ENCODE data around the gene DEPDC5.

The DEPDC5 gene

DNA sequence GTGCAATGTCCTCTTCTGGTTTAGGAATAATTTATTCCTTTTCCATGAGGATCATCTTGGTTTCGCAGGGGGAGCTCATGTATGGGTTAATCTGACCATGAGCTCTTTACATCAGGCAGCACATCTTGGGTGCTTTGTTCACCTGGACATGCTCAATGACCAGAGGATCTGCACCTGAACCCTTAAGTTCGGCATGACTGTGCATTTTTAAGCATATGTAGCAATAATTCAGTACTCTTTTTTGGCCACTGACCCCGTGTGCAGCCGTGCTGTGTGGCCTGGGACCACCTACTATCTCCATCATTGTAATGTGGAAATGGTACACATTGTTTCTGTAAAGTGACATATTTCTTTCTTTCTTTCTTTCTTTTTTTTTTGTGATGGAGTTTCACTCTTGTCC, 62.9 kb downstream of the DEPDC5 start:
- no peak for DNase-seq

DNA sequence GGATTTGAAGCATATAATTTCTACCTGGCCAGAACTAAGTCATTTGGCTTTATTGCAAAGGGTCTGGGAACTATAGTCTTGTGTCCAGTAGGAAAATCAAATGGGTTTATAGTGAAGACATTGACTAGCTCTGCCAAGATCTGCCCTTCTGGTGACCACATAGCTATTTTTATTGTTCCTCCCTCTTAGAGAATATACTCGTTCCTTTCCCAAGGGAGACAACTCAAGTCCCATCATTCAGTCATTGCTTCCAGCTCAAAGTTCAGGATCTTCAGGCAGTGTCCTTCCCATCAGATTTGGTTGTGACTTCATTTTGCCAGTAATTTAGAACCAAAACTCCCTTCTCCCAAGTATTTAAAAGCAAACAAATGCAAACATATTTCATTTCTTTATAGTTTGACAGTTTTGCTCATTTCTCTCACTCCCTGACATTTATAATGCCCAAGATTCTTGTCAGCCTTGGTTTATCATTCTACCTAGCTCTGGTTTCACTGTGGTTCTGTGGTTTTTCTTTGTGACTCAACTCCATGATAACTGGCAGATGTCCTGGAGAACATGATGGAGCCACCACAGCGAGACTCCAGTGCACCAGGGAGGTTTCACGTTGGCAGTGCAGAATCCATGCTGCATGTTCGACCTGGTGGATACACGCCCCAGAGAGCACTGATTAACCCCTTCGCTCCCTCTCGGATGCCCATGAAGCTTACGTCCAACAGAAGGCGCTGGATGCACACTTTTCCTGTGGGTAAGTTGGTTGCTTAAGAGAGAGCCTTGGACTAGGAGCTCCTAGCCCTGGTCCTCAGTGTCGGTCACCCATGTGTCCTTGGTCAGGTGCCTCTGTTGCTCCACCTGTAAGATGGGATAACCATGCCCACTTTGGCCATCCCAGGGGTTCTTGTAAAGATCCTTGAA, 64.9 kb downstream of the DEPDC5 start:
- no peak for DNase-seq

GRCh38 chr22:31820655-31821054, 66.8 kb downstream of the DEPDC5 start:
- no peak for DNase-seq

DNA sequence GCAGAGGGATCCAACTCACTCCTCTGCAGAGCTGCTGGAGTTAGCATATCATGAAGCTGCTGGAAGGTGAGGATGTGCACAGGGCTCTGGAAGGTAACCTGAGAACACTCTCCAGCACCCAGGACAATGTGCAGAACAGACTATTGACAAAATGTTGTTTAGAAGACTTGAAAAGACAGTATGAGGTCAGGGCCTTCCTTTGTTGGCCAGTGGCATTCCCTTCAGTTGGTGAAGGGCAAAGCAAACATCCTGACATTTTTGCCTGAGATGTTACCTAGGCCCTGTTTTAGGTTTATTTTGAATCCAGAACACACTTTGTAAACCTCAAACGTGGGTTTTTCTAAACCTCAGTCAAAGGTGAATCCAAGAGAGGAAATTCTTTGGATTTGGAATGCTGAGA, 67.8 kb downstream of the DEPDC5 start:
- no peak for DNase-seq

DNA sequence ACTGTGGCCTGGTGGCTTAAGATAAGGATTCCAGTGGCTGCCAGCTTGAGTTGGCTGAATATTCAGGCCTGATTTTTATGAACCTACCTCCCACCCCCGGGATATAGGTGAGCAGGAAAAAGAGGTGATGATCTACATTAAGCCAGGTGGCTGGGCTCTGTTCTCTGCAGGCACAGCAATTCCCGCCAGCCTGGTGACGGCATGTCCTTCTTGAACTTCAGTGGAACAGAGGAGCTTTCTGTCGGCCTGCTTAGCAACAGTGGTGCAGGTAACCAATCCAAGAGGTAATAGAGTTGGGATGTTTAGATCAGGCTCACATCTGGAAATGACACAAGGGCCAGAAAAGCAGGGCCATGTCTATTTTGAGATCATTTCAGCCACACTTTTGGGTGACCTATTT, 68.7 kb downstream of the DEPDC5 start:
- no peak for DNase-seq

GRCh38 chr22:31825513-31825912, 71.7 kb downstream of the DEPDC5 start:
- no peak for DNase-seq

DNA sequence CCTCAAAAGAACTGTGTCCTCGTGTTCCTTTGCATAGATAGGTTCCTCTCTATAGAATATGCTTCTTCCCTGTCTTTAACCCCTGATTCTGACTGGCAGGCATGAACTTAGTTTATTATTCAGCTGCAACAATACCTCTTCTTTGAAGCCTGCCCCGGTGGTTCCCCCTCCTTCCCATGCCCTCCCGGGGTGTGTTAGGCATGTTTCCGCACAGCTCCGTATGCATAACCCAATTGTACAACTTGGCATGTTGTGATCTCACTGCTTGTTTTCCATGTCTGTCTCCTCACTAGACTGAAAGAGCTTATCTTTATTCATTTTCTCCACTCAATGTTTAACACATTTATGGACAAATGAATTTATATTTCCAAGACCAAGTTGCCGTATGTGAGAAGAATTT, 72.6 kb downstream of the DEPDC5 start:
- no peak for DNase-seq

DNA sequence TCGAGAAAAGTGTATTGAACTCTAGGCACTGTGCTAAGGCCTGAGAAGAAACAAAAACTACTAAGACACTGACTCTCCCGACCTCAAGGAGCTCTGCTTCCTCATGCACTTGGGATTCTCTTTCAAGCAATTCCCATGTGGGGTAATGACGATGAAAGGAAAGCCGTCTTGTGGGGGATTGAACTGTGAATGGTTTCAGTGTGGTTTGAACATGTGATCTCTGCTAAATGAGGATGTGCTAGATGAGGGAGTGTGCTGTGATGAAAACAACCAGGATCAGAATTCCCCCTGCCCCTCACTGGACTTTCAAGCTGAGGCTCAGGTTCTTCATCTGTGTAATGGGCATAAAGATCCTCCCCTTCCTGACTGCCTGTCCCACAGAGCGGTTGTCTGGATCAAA, 74.9 kb downstream of the DEPDC5 start:
- no peak for DNase-seq

DNA sequence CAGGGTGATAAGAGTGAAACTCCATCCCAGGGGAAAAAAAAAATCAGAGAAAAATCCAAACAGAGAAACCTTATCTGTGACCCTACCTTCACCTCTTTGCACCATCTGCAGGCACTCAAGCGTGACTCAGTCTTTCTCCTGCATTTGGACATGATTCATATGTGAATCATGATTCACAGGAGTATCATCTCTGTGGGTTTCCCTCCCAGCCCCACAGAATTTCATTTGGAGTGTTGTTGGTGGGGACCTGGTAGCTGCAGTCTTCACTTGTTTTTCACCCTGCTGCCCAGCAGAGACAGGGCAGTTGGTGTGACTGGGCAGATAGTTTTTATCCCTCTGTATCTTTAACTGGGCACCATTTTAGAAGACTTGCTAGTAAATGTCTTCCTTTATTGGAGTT, 75.7 kb downstream of the DEPDC5 start:
- DNase-seq: no peak

- DNase-seq: no peak
These were observed 76.9 kb downstream of the DEPDC5 start for GRCh38 chr22:31830721-31831070.

DNA sequence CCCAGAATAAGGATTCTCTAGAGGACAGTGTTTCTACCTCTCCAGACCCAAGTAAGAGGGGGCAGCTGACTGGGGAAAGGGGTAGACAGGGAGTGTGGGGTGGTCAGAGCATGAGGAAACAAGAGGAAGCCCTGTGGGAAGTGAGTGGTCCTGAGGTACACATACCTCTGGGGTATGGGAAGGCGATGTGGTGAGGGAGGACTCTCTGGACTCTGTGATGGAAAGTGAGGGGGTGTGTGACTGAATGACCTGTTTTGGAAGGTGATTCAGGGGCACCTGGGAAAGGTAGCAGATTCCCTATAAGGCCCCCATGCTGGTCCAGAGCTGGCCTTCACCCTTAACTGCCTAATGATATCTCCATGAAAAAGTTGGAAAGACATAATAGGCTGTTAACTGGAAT, 80.1 kb downstream of the DEPDC5 start:
- no peak for DNase-seq

GRCh38 chr22:31836010-31836409, 82.2 kb downstream of the DEPDC5 start:
- no peak for DNase-seq

DNA sequence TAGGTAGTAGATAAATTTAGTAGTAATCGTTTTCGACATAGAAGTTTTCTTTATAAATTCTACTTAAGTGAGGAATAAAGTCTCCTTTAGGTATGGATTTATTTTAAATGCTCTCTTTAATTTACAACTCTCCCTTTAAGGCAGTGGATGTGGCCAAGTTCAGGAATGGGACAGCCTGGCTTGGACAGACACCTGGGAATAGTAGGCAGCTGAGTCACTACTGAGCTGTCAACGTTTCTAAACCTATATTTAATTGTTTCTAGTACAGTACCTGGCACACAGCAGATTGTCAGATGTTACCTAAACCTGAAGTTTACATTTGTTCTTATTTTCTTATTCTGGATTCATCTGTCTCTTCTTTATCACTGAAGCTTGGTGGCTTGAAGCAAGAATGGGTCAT, 85.1 kb downstream of the DEPDC5 start:
- no peak for DNase-seq

- DNase-seq: no peak
These were observed 86.2 kb downstream of the DEPDC5 start for GRCh38 chr22:31839986-31840385.

GRCh38 chr22:31840585-31840984, 86.8 kb downstream of the DEPDC5 start:
- no peak for DNase-seq

- no peak for DNase-seq
These were observed 87.4 kb downstream of the DEPDC5 start for GRCh38 chr22:31841078-31841827.

DNA sequence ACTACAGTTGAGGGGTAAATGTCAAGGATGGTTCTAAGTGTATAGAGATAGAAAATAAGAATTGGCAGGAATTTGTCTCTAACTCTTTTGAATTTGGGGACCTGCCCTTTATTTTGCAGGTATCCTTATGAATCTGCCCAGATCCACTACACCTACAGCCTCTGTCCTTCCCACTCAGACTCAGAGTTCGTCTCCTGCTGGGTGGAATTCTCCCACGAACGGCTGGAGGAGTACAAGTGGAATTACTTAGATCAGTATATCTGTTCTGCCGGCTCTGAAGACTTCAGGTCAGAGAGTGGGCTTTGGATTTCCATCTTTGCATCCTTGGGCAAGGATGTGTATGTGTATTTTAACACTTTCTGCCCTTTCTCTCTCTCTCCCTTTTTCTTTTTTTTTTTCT, 89.7 kb downstream of the DEPDC5 start:
- DNase-seq: no peak

DNA sequence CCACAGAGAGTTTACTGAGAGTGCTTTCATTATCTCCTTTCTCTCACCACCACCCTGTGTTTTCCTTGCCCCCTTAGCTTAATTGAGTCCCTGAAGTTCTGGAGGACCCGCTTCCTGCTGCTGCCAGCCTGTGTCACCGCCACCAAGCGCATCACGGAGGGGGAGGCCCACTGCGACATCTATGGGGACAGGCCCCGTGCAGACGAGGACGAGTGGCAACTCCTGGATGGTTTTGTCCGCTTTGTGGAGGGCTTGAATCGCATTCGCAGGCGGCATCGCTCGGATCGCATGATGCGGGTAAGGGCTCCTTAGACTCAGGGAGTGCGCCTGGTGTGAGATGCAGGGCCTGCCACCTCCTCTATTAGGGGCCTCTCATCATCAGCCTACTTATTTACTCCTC, 91.1 kb downstream of the DEPDC5 start:
- DNase-seq: no peak

GRCh38 chr22:31846161-31847115, 92.6 kb downstream of the DEPDC5 start:
- DNase-seq: no peak

DNA sequence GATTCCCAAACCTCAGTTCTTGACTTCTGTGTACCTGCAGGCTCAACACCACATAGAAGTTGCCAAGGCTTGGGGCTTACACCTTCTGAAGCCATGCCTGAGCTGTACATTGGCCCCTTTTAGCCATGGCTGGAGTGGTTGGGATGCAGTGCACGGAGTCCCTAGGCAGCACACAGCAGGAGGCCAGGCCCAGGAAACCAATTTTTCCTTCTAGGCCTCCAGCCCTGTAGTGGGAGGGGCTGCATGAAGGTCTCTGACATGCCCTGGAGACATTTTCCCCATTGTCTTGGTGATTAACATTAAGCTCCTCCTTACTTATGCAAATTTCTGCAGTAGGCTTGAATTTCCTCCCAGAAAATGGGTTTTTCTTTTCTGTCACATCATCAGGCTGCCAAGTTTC, 94.6 kb downstream of the DEPDC5 start:
- DNase-seq: no peak

DNA sequence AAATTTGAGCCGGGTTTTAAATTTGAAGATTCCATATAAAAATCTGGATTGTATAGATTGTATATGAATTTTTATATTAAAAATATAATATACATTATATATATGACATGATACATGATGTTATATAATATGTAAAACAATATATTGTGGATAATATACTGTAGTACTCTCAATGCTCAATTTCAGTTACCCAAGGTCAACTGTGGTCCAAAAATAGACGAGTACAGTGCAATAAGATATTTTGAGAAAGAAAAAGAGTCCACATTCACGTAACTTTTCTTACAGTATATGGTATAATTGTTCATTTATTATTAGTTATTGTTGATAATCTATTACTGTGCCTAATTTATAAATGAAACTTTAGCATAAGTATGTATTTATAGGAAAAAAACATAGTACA, 96.3 kb downstream of the DEPDC5 start:
- no peak for DNase-seq

DNA sequence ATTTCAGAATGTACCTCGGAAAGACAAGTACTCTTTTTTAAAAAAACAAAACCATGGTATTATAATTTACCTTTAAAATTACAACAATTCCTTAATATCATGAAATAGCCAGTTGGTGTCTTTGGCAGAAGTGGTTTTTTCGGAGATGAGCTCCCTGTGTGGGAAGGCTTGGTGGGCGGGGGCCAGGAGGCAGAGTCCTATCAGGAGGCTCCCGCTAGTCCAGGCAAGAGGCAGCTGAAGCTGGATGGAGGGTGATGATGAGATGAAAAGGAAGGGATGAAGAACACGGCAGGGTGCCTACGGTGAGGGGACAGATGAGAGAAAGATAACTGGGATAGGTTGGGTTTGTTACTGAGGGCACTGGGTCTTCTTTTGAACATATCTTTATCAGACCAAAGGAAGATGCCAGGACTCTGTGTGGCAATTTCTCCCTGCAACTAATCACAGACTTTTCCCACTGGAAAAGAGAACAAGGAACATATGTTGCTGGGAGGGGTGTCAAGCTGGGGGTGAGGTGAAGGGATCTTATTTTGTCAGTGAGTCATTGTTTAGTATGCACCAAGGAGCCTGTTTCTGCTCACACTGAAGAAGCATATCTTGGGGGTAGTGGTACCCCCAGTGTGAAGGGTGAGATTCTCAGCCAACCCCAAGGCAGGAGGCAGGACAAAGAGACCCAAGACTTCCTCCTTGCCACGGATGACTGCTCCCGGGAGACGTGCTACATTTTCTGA, 99.0 kb downstream of the DEPDC5 start:
- DNase-seq: no peak

Measured in cortex of kidney (tissue), 1 donor.